Smooth muscle cell (in vitro differentiated cells): ENCODE results near the gene MARS1. TPM values are rescaled to one million over a fixed set of nuclear protein-coding genes. Genes with fewer than 3 reads are reported as not detected.

ENCODE experiments used
- DNase-seq: peaks from one replicate; lab custom pipeline; 2025; ENCODE audit not compliant: unreplicated experiment; lab: John Stamatoyannopoulos, UW
- H2AFZ ChIP-seq: fragments of 200-600 bp; sonication (generic); 2 replicates; pipeline ENCODE4 v1.6.0; 2016; ENCODE audit warnings: antibody characterized with exemption, low read depth, mild to moderate bottlenecking
- H3F3A ChIP-seq: fragments of 200-600 bp; sonication (generic); 2 replicates; pipeline ENCODE4 v1.6.0; 2017; ENCODE audit warnings: antibody characterized with exemption, low read depth
- H3K27ac ChIP-seq: fragments of 200-600 bp; sonication (generic); 2 replicates; pipeline ENCODE4 v1.5.1; 2016; ENCODE audit warnings: low read depth, mild to moderate bottlenecking
- H3K27me3 ChIP-seq: fragments of 200-600 bp; sonication (generic); 2 replicates; pipeline ENCODE4 v1.6.1; 2016; ENCODE audit warnings: low read depth, mild to moderate bottlenecking
- H3K36me3 ChIP-seq: fragments of 200-600 bp; sonication (generic); 2 replicates; pipeline ENCODE4 v1.5.1; 2016; ENCODE audit warnings: low read depth
- H3K4me1 ChIP-seq: fragments of 200-600 bp; sonication (generic); 2 replicates; pipeline ENCODE4 v1.5.1; 2016; ENCODE audit warnings: low read depth
- H3K4me2 ChIP-seq: fragments of 200-600 bp; sonication (generic); 2 replicates; pipeline ENCODE4 v1.6.0; 2016; ENCODE audit warnings: mild to moderate bottlenecking
- H3K4me3 ChIP-seq: fragments of 200-600 bp; sonication (generic); 2 replicates; pipeline ENCODE4 v1.5.1; 2016; ENCODE audit warnings: mild to moderate bottlenecking
- H3K79me2 ChIP-seq: fragments of 200-600 bp; sonication (generic); 2 replicates; pipeline ENCODE4 v1.6.0; 2016; ENCODE audit warnings: low read depth, mild to moderate bottlenecking
- H3K9ac ChIP-seq: fragments of 200-600 bp; sonication (generic); 2 replicates; pipeline ENCODE4 v1.6.0; 2016; ENCODE audit warnings: low read depth
- H3K9me3 ChIP-seq: fragments of 200-600 bp; sonication (generic); replicated peaks from 2 replicates; pipeline ENCODE4 v1.5.1; 2016; ENCODE audit warnings: low read depth
- H4K20me1 ChIP-seq: fragments of 200-600 bp; sonication (generic); 2 replicates; pipeline ENCODE4 v1.6.0; 2016; ENCODE audit warnings: low read depth
- CTCF ChIP-seq: fragments of 200-600 bp; sonication (generic); IDR thresholded peaks from 2 replicates; pipeline ENCODE4 v1.5.1; 2017; ENCODE audit warnings: borderline replicate concordance, mild to moderate bottlenecking, antibody characterized with exemption; ENCODE audit not compliant: insufficient read depth, poor library complexity, severe bottlenecking
- WGBS: methylation state at CpG from one replicate; pipeline ENCODE4 v1.1.7; 2016; ENCODE audit warnings: low lambda C conversion rate; 5-methylcytosine and 5-hydroxymethylcytosine counted together
- polyA plus RNA-seq: library from polyadenylated mRNA; unstranded; fragments of >200 nt; fragmentation: Nextera tagmentation; extraction: Ambion mirVana; gene quantifications from 2 replicates; pipeline ENCODE4 v1.2.1, GENCODE V29; 2016
- total RNA-seq: library from RNA; depleted of rRNA; stranded (reverse); fragments of >200 nt; gene quantifications from 2 replicates; pipeline ENCODE4 v1.2.3, GENCODE V29; 2014

Gene MARS1
- total and polyA plus RNA-seq, 2 experiments from 2014 or later: 186 to 192 TPM

DNA sequence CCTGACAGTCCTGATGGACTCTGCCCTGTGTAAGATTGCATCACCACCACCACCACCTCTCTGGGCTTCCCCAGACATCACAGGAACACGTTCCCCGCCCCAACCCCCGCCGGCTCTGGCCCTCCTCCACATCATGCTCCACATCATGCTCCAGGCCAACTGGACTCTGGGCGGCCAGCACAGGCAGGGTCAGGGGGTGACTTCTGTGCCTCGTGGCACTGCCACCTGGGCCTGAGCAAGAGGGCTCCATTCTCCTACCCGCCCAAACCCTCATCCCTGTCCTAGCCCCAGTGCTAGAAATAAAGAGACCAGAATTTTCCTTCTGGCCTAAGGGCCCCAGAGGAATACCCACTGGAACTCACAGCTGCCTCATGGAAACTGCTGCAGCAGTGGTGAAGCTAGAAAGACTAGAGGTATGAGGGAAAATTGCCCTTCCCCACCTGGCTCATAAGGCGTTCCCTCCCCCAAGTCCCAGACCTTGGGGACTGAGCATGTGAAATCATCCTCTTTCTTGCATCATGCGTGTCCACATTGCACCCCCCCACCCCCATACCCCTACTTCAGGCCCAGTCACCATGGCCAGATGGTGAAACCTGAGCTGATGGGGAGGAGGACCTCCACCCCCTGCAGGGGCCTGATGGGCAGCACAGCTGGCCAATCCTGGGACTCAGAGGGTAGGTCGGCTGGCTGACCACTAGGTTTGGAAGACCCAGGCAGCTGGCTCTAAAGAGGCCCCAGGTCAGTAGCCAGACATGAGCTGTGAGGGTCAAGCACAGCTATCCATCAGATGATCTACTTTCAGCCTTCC, 33.1 kb upstream of the MARS1 start, which contains the start of gene INHBE:
INHBE (plus strand) TSS at position 742 of the 808 bp plus-strand sequence. CDS start 230 bp downstream, outside the sequence.
- no peaks in the 10 kb centered on the region for H3K36me3 ChIP-seq
- H3K79me2 ChIP-seq: peaks cover 10% of the 10 kb centered on the region
- peak within 1 kb of the TSS; percentile 16 for H3K4me3 ChIP-seq
- H3K9ac ChIP-seq: no peak within 1 kb of the TSS
- peak within 1 kb of the TSS; percentile 0 for H2AFZ ChIP-seq
- no peaks in the 10 kb centered on the region for H4K20me1 ChIP-seq
- H3K27ac ChIP-seq: no peak within 1 kb of the TSS
- peaks cover 12% of the 10 kb centered on the region for H3K4me1 ChIP-seq
- DNase-seq: no peak
- H3F3A ChIP-seq: no peaks in the 10 kb centered on the region
- H3K27me3 ChIP-seq: no peaks in the 10 kb centered on the region
- 56% methylated on average over 10 of the region's 10 CpGs for WGBS
- peak within 1 kb of the TSS; percentile 38 for H3K4me2 ChIP-seq
- no peak for TF ChIP-seq CTCF
- no peaks in the 10 kb centered on the region for H3K9me3 ChIP-seq

- Histone ChIP-seq H3K4me2 (peak overlapping the region; percentile 38), H3K4me1 (peaks cover 19% of the 10 kb centered on the region), H3K9ac (no peak overlapping the region), H3F3A (peaks cover 5% of the 10 kb centered on the region), H3K27ac (no peak overlapping the region), H3K27me3 (no peaks in the 10 kb centered on the region), H3K79me2 (peaks cover 10% of the 10 kb centered on the region), H3K4me3 (peak overlapping the region; percentile 16), H4K20me1 (no peaks in the 10 kb centered on the region), H2AFZ (peak overlapping the region; percentile 0), H3K36me3 (no peaks in the 10 kb centered on the region), H3K9me3 (no peaks in the 10 kb centered on the region)
- WGBS: 49% methylated on average over 10 of the region's 10 CpGs
- no peak for DNase-seq
- no peak for TF ChIP-seq CTCF
These were observed 32.3 kb upstream of the MARS1 start for GRCh38 chr12:57455374-57456144.

DNA sequence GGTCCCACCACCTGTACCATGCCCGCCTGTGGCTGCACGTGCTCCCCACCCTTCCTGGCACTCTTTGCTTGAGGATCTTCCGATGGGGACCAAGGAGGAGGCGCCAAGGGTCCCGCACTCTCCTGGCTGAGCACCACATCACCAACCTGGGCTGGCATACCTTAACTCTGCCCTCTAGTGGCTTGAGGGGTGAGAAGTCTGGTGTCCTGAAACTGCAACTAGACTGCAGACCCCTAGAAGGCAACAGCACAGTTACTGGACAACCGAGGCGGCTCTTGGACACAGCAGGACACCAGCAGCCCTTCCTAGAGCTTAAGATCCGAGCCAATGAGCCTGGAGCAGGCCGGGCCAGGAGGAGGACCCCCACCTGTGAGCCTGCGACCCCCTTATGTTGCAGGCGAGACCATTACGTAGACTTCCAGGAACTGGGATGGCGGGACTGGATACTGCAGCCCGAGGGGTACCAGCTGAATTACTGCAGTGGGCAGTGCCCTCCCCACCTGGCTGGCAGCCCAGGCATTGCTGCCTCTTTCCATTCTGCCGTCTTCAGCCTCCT, 31.6 kb upstream of the MARS1 start:
- Histone ChIP-seq H3K79me2 (peaks cover 10% of the 10 kb centered on the region), H3F3A (peaks cover 10% of the 10 kb centered on the region), H2AFZ (peak overlapping the region; percentile 0), H3K27me3 (no peaks in the 10 kb centered on the region), H3K27ac (no peak overlapping the region), H3K4me1 (peaks cover 23% of the 10 kb centered on the region), H3K9me3 (no peaks in the 10 kb centered on the region), H3K36me3 (no peaks in the 10 kb centered on the region), H3K4me3 (no peak overlapping the region), H4K20me1 (no peaks in the 10 kb centered on the region), H3K9ac (no peak overlapping the region), H3K4me2 (peak overlapping the region; percentile 38)
- peak; percentile 57 for TF ChIP-seq CTCF
- no peak for DNase-seq
- WGBS: 44% methylated on average over 15 of the region's 15 CpGs
